GM12873 (cell line): ENCODE data around the gene COPS2.

Experiments used
- CTCF ChIP-seq: IDR thresholded peaks from 2 replicates; pipeline ENCODE4 v1.5.1; 2012; ENCODE audit warnings: low read depth, mild to moderate bottlenecking, moderate library complexity, low read length, control low read depth; ENCODE audit not compliant: insufficient read depth; ENCODE audit errors: missing control alignments

COPS2 gene

GRCh38 chr15:49120832-49121231 is 34.6 kb downstream of the COPS2 start:
- no peak for TF ChIP-seq CTCF

- TF ChIP-seq CTCF = no peak
These were observed 39.1 kb downstream of the COPS2 start for GRCh38 chr15:49116108-49116857.

- no peak for TF ChIP-seq CTCF
These were observed 40.3 kb downstream of the COPS2 start for GRCh38 chr15:49115062-49115461.

GRCh38 chr15:49110158-49110944 is 45.0 kb downstream of the COPS2 start:
- no peak for TF ChIP-seq CTCF

GRCh38 chr15:49103002-49103401 is 52.4 kb downstream of the COPS2 start:
- TF ChIP-seq CTCF = no peak

GRCh38 chr15:49101536-49101935 is 53.9 kb downstream of the COPS2 start:
- TF ChIP-seq CTCF = no peak

GRCh38 chr15:49096090-49096750 is 59.2 kb downstream of the COPS2 start:
- no peak for TF ChIP-seq CTCF
